OCI-LY1 (cell line): Measurements from ENCODE around the gene NR2C1.
A peak's percentile ranks its signal among the peaks of the same experiment; 100 is the strongest.

Experiments
- H2AFZ ChIP-seq: fragments of 200-600 bp; sonication (generic), shearing (Covaris generic); 2 replicates; pipeline ENCODE4 v1.6.0; 2014; ENCODE audit warnings: antibody characterized with exemption, mild to moderate bottlenecking, low read length
- H3F3A ChIP-seq: fragments of 200-600 bp; sonication (generic), shearing (Covaris generic); 2 replicates; pipeline ENCODE4 v1.6.0; 2014; ENCODE audit warnings: mild to moderate bottlenecking, antibody characterized with exemption, low read length, moderate library complexity; ENCODE audit not compliant: insufficient read depth
- H3K27ac ChIP-seq: fragments of 200-600 bp; sonication (generic); 2 replicates; pipeline ENCODE4 v1.5.1; 2014; ENCODE audit warnings: low read length, mixed run types, mild to moderate bottlenecking, low read depth; ENCODE audit not compliant: poor library complexity, severe bottlenecking
- H3K27me3 ChIP-seq: fragments of 200-600 bp; sonication (generic); 2 replicates; pipeline ENCODE4 v1.6.0; 2014; ENCODE audit warnings: antibody characterized with exemption, mild to moderate bottlenecking, low read length, moderate library complexity; ENCODE audit not compliant: insufficient read depth
- H3K36me3 ChIP-seq: fragments of 200-600 bp; sonication (generic); 2 replicates; pipeline ENCODE4 v1.6.1; 2014; ENCODE audit warnings: mild to moderate bottlenecking, antibody characterized with exemption, low read length, moderate library complexity, mixed read lengths; ENCODE audit not compliant: insufficient read depth
- H3K4me1 ChIP-seq: fragments of 200-600 bp; sonication (generic); 2 replicates; pipeline ENCODE4 v1.5.1; 2014; ENCODE audit warnings: mild to moderate bottlenecking, low read length, moderate library complexity; ENCODE audit not compliant: insufficient read depth, severe bottlenecking
- H3K4me2 ChIP-seq: fragments of 200-600 bp; sonication (generic), shearing (Covaris generic); 2 replicates; pipeline ENCODE4 v1.6.1; 2014; ENCODE audit warnings: low read length
- H3K4me3 ChIP-seq: fragments of 200-600 bp; sonication (generic); 2 replicates; pipeline ENCODE4 v1.5.1; 2014; ENCODE audit warnings: low read length, low read depth, mild to moderate bottlenecking, mixed read lengths; ENCODE audit not compliant: poor library complexity, severe bottlenecking
- H3K79me2 ChIP-seq: fragments of 200-600 bp; shearing (Covaris generic); 2 replicates; pipeline ENCODE4 v1.6.1; 2016; ENCODE audit warnings: mixed run types, low read length, mixed read lengths; ENCODE audit not compliant: insufficient read depth
- H3K9ac ChIP-seq: fragments of 200-600 bp; sonication (generic), shearing (Covaris generic); 2 replicates; pipeline ENCODE4 v1.6.1; 2014; ENCODE audit warnings: mild to moderate bottlenecking, low read length, mixed read lengths
- H3K9me2 ChIP-seq: fragments of 200-600 bp; sonication (generic), shearing (Covaris generic); 2 replicates; pipeline ENCODE4 v1.6.1; 2014; ENCODE audit warnings: low read depth, mild to moderate bottlenecking, low read length, mixed read lengths
- H3K9me3 ChIP-seq: fragments of 200-600 bp; shearing (Covaris generic); 2 replicates; pipeline ENCODE4 v1.6.1; 2014; ENCODE audit warnings: low read length, mixed read lengths
- H4K20me1 ChIP-seq: fragments of 200-600 bp; sonication (generic), shearing (Covaris generic); 2 replicates; pipeline ENCODE4 v1.6.0; 2016; ENCODE audit warnings: mild to moderate bottlenecking, low read length; ENCODE audit not compliant: insufficient read depth
- EZH2 ChIP-seq: fragments of 200-600 bp; sonication (generic), shearing (Covaris generic); IDR thresholded peaks from 2 replicates; pipeline ENCODE4 v1.8.0; 2017; ENCODE audit warnings: borderline replicate concordance, mixed run types, mild to moderate bottlenecking, antibody characterized with exemption, low read length, moderate library complexity, mixed read lengths
- TF ChIP-seq, protein P1 (sequence below): fragments of 200-600 bp; sonication (generic), shearing (Covaris generic); IDR thresholded peaks from 2 replicates; pipeline ENCODE4 v1.5.1; 2017; ENCODE audit warnings: mild to moderate bottlenecking, antibody characterized with exemption, low read length, moderate library complexity, mixed read lengths

Gene NR2C1

DNA sequence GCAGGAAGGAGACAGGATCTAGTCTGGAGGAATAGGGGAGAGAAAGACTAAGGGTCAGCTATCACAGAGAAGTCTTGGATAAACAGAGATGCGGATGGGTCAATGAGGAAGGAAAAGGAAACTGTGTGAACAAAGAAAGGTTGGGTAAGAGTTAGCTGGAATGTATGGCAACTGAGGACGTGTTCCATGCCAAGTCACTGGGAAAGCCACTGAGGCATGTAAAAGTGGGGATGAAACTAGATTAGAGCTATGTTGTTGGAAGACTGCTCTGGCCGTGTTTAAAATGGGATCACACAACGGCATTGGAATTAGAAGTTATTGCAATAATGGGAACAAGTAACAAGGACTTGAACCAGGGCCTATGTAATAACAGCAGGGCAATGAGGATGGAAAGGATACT is 3.9 kb upstream of the NR2C1 start:
- Histone ChIP-seq H3K9me2 (no peaks in the 10 kb centered on the region), H3F3A (no peaks in the 10 kb centered on the region), H3K9ac (no peak overlapping the region), H3K36me3 (no peaks in the 10 kb centered on the region), H3K4me3 (no peak overlapping the region), H3K27me3 (no peaks in the 10 kb centered on the region), H4K20me1 (no peaks in the 10 kb centered on the region), H3K9me3 (no peaks in the 10 kb centered on the region), H3K27ac (no peak overlapping the region), H3K79me2 (peaks cover 5% of the 10 kb centered on the region), H2AFZ (no peak overlapping the region), H3K4me2 (no peak overlapping the region), H3K4me1 (peaks cover 6% of the 10 kb centered on the region)
- TF ChIP-seq, protein P1, sequence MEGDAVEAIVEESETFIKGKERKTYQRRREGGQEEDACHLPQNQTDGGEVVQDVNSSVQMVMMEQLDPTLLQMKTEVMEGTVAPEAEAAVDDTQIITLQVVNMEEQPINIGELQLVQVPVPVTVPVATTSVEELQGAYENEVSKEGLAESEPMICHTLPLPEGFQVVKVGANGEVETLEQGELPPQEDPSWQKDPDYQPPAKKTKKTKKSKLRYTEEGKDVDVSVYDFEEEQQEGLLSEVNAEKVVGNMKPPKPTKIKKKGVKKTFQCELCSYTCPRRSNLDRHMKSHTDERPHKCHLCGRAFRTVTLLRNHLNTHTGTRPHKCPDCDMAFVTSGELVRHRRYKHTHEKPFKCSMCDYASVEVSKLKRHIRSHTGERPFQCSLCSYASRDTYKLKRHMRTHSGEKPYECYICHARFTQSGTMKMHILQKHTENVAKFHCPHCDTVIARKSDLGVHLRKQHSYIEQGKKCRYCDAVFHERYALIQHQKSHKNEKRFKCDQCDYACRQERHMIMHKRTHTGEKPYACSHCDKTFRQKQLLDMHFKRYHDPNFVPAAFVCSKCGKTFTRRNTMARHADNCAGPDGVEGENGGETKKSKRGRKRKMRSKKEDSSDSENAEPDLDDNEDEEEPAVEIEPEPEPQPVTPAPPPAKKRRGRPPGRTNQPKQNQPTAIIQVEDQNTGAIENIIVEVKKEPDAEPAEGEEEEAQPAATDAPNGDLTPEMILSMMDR = no peak
- TF ChIP-seq EZH2 = no peak

DNA sequence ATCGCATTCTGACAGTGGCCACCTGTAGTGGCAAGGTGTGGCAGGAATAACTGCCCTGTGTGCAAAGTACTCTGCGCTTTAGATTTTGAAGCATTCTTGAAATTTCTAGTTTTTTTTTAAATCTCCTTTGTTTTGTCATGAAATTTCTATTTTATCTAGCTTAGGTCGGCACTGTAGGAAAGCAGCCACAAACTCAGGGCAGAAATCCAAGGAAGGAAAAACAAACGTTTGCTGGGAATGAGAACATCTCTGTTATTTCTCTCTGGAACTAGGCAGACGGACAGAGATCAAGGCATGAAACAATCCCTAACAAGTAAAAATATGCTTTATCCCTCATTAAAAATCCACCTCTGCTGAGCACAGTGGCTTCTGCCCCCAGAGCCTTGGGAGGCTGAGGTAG is 1.3 kb upstream of the NR2C1 start:
- Histone ChIP-seq H3K27me3 (no peaks in the 10 kb centered on the region), H3K9me3 (no peaks in the 10 kb centered on the region), H3K36me3 (peaks cover under 1% of the 10 kb centered on the region; the same call in 1 of the 2 replicates), H3K4me1 (peaks cover 13% of the 10 kb centered on the region), H3K9me2 (no peaks in the 10 kb centered on the region), H3K79me2 (peaks cover 18% of the 10 kb centered on the region), H3K9ac (no peak overlapping the region), H4K20me1 (no peaks in the 10 kb centered on the region), H3F3A (no peaks in the 10 kb centered on the region), H3K4me3 (no peak overlapping the region), H3K4me2 (no peak overlapping the region), H3K27ac (no peak overlapping the region), H2AFZ (no peak overlapping the region)
- no peak for TF ChIP-seq EZH2
- TF ChIP-seq, protein P1 = no peak

DNA sequence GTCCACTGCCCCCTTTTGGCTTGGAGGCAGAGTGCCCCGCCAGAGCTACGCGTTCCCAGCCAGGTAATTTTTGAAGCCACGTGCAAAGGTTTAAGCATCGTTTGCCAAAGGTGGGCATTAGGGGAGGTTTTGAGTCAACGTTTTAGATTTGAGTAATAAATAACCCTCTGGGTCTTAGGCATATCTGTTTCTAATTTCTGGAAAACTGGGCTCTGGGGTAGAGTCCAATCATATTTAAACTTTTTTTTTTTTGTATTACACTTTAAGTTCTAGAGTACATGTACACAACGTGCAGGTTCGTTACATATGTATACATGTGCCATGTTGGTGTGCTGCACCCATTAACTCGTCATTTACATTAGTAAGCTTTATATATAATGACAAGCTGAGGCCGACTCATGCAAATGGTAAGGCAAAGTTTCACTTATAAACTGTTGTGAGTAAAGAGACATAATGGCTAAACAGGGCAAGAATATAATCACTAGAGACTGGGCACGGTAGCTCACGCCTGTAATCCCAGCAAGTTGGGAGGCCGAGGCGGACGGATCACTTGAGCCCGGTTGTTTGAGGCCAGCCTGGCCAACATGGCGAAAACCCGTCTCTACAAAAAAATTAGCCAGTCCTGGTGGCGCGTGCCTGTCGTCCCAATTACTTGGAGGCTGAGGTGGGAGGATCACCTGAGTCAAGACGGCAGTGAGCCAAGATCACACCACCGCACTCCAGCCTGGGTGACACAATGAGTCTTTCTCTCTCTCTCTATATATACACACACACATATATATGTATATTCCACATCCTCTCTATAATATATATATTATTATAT is 491 bp upstream of the NR2C1 start:
- H3K9ac ChIP-seq = no peak overlapping the region
- no peaks in the 10 kb centered on the region for H4K20me1 ChIP-seq
- H3F3A ChIP-seq = no peaks in the 10 kb centered on the region
- no peak overlapping the region for H3K27ac ChIP-seq
- no peaks in the 10 kb centered on the region for H3K9me3 ChIP-seq
- H3K4me1 ChIP-seq = peaks cover 13% of the 10 kb centered on the region
- no peaks in the 10 kb centered on the region for H3K9me2 ChIP-seq
- H3K4me3 ChIP-seq = peak overlapping the region; percentile 84
- H3K27me3 ChIP-seq = no peaks in the 10 kb centered on the region
- peaks cover 26% of the 10 kb centered on the region for H3K79me2 ChIP-seq
- peak overlapping the region; percentile 88; the same call in 1 of the 2 replicates for H2AFZ ChIP-seq
- H3K4me2 ChIP-seq = peak overlapping the region; percentile 43
- TF ChIP-seq EZH2 = no peak
- TF ChIP-seq, protein P1 = peak; percentile 82
- H3K36me3 ChIP-seq = peaks cover 8% of the 10 kb centered on the region; the same call in 1 of the 2 replicates
